GM12891 (cell line): ENCODE data around the gene COL6A1.

Experiments
- POLR2A ChIP-seq: IDR thresholded peaks from 2 replicates; pipeline ENCODE4 v1.6.1; 2011; ENCODE audit warnings: low read depth, low read length, control low read depth
- POLR2AphosphoS5 ChIP-seq: IDR thresholded peaks from 2 replicates; pipeline ENCODE4 v1.6.1; 2011; ENCODE audit warnings: low read depth, low read length, control low read depth
- POU2F2 ChIP-seq: IDR thresholded peaks from 2 replicates; pipeline ENCODE4 v1.6.1; 2011; ENCODE audit warnings: low read depth, mild to moderate bottlenecking, control low read depth, low read length, moderate library complexity
- SPI1 ChIP-seq: IDR thresholded peaks from 2 replicates; pipeline ENCODE4 v1.6.1; 2011; ENCODE audit warnings: low read depth, low read length, control low read depth
- TAF1 ChIP-seq: IDR thresholded peaks from 2 replicates; pipeline ENCODE4 v1.6.1; 2011; ENCODE audit warnings: low read depth, low read length, control low read depth

DNA sequence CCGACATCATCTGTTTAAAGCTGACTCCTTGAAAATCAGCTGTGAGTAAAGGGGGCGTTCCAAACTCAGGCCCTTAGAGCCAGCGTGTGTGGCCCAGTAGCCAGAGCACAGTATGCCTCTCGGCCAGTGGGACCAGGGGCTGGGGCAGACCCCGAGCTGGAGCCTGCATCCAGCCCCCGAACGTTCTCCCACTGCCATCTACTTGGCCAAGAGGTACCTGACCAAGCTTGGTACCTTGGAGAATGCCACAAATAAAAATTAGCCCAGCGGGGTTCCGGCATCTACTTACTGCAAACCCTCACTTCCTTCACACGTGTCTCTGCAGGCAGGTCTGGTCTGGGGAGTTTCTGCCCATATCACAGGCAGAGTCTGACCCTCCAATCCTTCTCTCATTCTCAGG is 59.6 kb downstream of the COL6A1 start:
- TF ChIP-seq TAF1 = no peak
- TF ChIP-seq POLR2AphosphoS5 = no peak
- TF ChIP-seq POLR2A = no peak
- TF ChIP-seq SPI1 = no peak
- no peak for TF ChIP-seq POU2F2
